PFSK-1 (cell line): ENCODE measurements around the gene ZNF319.

ENCODE experiments used
- REST ChIP-seq, 2 experiments: IDR thresholded peaks; 2 replicates each; pipeline versions ENCODE4 v1.6.1 to v1.8.0; 2011 to 2012; ENCODE audit warnings: low read depth in 2 of 2, low read length in 2 of 2, control low read depth in 1 of 2, inconsistent platforms in 1 of 2, mild to moderate bottlenecking in 1 of 2, moderate library complexity in 1 of 2; ENCODE audit not compliant: insufficient read depth in 1 of 2
- TAF1 ChIP-seq: IDR thresholded peaks from 2 replicates; pipeline ENCODE4 v1.6.1; 2012; ENCODE audit warnings: low read length, control low read depth, borderline replicate concordance; ENCODE audit not compliant: insufficient read depth

- no peak for TF ChIP-seq REST (IDR thresholded peaks at IDR 0.05; ENCODE audit: insufficient read depth in 1 of 2, low read depth in 2 of 2, low read length in 2 of 2)
- no peak for TF ChIP-seq TAF1
These were observed 9.5 kb upstream of the ZNF319 start for GRCh38 chr16:58009856-58010416.
